ENCODE data around the gene GAS2L1. TPM values are rescaled to one million over a fixed set of nuclear protein-coding genes. Genes with fewer than 3 reads are reported as not detected.

Gene GAS2L1
- polyA plus RNA-seq, 2 of the 4 experiments (the other 2 are of a cell fraction) = 7.6 to 17.2 TPM

GRCh38 chr22:29267858-29268510, 38.5 kb upstream of the GAS2L1 start, which contains the start of the genes EWSR1 and RHBDD3:
Gene EWSR1, plus strand, starts transcription at chr22:29268268. Its CDS starts 69 bp downstream, at chr22:29268337.
Gene RHBDD3, minus strand, starts transcription at chr22:29267981. Its CDS starts 2,355 bp downstream, at chr22:29265626.
- Histone ChIP-seq H3K4me3 (peak within 1 kb of the TSS; percentile 99), H3K4me1 (peaks cover 34% of the 10 kb centered on the region), H3K9me3 (no peaks in the 10 kb centered on the region), H3K27ac (peak within 1 kb of the TSS; percentile 100), H3K4me2 (peak within 1 kb of the TSS; percentile 98)
- CTCF ChIA-PET = interaction anchor here (1.1 to 1.5 kb wide), 2 partner anchors 20 to 23 kb away, joined by 3 to 4 read pairs; no protein-coding TSS in a partner anchor
- WGBS (ENCODE audit: missing lambda C conversion rate) = 0% methylated on average over 28 of the region's 67 CpGs
- no peak for FAIRE-seq
- peak; percentile 62 for TF ChIP-seq POLR2A (IDR thresholded peaks at IDR 0.05; ENCODE audit: low read length)
- TF ChIP-seq ATOH8 (CRISPR knock-in tag; IDR thresholded peaks at IDR 0.05; ENCODE audit: low read depth) = no peak
- TF ChIP-seq JUN (IDR thresholded peaks at IDR 0.05) = peak; percentile 51 to 72; a peak in 2 of 5 replicates
- no peak for TF ChIP-seq EHMT2 (IDR thresholded peaks at IDR 0.05; ENCODE audit: low read depth)
- no peak for TF ChIP-seq FOSL2 (IDR thresholded peaks at IDR 0.05)
- peak; percentile 76 for TF ChIP-seq FOSL2 (CRISPR knock-in tag; IDR thresholded peaks at IDR 0.05)
- TF ChIP-seq CBX2 (IDR thresholded peaks at IDR 0.05; ENCODE audit: borderline replicate concordance, low read depth) = no peak
- TF ChIP-seq E2F6 (IDR thresholded peaks at IDR 0.05; ENCODE audit: borderline replicate concordance, low read depth) = 0 out of 2 replicates have a peak, but pooled peaks have one; percentile 6
- TF ChIP-seq BHLHE40 (IDR thresholded peaks at IDR 0.05; ENCODE audit: low read depth, low read length) = peak; percentile 72; the same call in 1 of the 2 replicates
- TF ChIP-seq GATA3 (IDR thresholded peaks at IDR 0.05; ENCODE audit: borderline replicate concordance) = peak; percentile 77
- TF ChIP-seq MYC (IDR thresholded peaks at IDR 0.05; ENCODE audit: borderline replicate concordance, low read length) = no peak; the same call in 1 of the 2 replicates
- no peak for TF ChIP-seq HOXA7 (CRISPR knock-in tag; IDR thresholded peaks at IDR 0.05)
- TF ChIP-seq NPAS2 (CRISPR knock-in tag; IDR thresholded peaks at IDR 0.05; ENCODE audit: borderline replicate concordance) = no peak
- TF ChIP-seq, protein P1, sequence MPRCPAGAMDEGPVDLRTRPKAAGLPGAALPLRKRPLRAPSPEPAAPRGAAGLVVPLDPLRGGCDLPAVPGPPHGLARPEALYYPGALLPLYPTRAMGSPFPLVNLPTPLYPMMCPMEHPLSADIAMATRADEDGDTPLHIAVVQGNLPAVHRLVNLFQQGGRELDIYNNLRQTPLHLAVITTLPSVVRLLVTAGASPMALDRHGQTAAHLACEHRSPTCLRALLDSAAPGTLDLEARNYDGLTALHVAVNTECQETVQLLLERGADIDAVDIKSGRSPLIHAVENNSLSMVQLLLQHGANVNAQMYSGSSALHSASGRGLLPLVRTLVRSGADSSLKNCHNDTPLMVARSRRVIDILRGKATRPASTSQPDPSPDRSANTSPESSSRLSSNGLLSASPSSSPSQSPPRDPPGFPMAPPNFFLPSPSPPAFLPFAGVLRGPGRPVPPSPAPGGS (IDR thresholded peaks at IDR 0.05) = peak; percentile 50; the same call in 1 of the 3 replicates
- TF ChIP-seq, protein P2, sequence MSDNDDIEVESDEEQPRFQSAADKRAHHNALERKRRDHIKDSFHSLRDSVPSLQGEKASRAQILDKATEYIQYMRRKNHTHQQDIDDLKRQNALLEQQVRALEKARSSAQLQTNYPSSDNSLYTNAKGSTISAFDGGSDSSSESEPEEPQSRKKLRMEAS (IDR thresholded peaks at IDR 0.05) = peak; percentile 73; the same call in 1 of the 2 replicates
- TF ChIP-seq, protein P3, sequence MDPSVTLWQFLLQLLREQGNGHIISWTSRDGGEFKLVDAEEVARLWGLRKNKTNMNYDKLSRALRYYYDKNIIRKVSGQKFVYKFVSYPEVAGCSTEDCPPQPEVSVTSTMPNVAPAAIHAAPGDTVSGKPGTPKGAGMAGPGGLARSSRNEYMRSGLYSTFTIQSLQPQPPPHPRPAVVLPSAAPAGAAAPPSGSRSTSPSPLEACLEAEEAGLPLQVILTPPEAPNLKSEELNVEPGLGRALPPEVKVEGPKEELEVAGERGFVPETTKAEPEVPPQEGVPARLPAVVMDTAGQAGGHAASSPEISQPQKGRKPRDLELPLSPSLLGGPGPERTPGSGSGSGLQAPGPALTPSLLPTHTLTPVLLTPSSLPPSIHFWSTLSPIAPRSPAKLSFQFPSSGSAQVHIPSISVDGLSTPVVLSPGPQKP (IDR thresholded peaks at IDR 0.05; ENCODE audit: low read depth, low read length) = no peak
- no peak for TF ChIP-seq REST (IDR thresholded peaks at IDR 0.05)
- peak; percentile 46 for TF ChIP-seq MAFK (IDR thresholded peaks at IDR 0.05; ENCODE audit: partially characterized antibody)
- no peak for TF ChIP-seq ZNF302 (CRISPR knock-in tag; IDR thresholded peaks at IDR 0.05)
- ATAC-seq = peak; percentile 89 to 93
- peak; percentile 70 to 94 for DNase-seq (ENCODE audit: low read depth in 1 of 2, low spot score in 1 of 2)
- POLR2A ChIA-PET = interaction anchor here (1.2 kb wide), 1 partner anchor 39 kb away, joined by 4 read pairs; the partner anchor contains the start of gene GAS2L1

Measured in A549 (cell line).